Embryonic facial prominence (tissue), 1 donor: Measurements from ENCODE around the gene CNMD.
"Not testable (repeated sequence)": the region's sequence is repeated elsewhere in the genome, so short reads cannot be mapped to it uniquely, and the experiment has no call there.

Experiments used
- DNase-seq: peaks from one replicate; pipeline ENCODE4 v3.0.0-alpha.2; 2016; ENCODE audit errors: extremely low spot score

The CNMD gene

DNA sequence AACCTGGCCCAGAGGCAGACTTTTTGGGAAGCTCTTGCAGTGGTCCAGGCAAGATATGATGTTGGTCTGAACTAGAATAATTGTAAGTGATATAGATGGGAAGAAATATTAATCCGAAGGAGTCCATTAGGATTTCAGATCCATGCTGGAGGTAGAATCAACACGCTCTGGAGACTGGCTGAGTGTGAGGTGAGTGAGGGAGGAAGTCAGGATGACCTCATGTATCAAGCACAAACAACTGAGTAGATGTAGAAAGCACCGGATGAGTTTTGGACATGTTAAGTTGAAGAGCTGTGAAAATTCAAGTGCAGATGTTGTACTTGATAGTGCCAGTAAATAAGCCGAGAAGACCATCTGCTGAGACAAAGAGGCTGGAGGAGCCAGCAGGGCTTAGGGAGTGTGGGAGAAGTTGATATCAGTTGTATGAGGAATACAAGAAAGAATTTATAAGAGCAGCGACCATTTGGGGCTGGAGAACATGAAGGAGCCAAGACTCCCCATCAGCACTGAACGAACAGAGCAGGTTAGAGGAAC, 5.3 kb upstream of the CNMD start:
- DNase-seq = no peak

DNA sequence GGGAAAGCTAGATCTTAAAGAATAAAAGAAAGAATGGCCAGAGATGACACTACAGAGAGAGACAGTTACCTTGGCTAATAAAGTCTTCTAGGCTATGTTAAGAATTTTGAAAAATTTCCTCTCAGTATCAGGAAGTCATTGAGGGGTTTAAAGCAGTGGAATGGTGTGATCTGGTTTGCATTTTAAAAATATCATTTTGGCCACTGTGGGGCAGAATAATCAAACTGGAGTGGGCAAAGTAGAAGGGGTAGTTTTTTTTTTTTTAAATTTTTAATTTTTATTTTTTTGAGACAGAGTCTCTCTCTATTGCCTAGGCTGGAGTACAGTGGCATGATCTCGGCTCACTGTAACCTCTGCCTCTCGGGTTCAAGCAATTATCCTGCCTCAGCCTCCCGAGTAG, 4.4 kb upstream of the CNMD start:
- no peak for DNase-seq

DNA sequence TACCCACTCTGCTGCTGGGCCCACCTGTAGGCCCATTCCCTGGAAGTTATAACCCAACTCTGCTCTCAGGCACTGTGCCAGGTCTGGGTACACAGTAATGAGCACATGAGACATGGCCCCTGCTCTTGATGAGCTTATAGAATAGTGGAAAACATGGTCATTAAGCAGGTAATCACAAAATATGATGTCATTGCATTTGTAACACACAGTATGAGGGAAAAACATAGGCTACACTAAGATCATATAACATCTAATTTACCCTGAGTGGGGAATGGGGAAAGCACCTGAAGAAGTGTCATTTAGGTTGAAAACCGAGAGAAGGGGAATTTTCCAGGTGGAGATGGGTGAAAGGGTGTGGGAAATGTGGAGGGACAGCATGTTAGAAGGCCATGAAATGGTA, 3.9 kb upstream of the CNMD start:
- no peak for DNase-seq

DNA sequence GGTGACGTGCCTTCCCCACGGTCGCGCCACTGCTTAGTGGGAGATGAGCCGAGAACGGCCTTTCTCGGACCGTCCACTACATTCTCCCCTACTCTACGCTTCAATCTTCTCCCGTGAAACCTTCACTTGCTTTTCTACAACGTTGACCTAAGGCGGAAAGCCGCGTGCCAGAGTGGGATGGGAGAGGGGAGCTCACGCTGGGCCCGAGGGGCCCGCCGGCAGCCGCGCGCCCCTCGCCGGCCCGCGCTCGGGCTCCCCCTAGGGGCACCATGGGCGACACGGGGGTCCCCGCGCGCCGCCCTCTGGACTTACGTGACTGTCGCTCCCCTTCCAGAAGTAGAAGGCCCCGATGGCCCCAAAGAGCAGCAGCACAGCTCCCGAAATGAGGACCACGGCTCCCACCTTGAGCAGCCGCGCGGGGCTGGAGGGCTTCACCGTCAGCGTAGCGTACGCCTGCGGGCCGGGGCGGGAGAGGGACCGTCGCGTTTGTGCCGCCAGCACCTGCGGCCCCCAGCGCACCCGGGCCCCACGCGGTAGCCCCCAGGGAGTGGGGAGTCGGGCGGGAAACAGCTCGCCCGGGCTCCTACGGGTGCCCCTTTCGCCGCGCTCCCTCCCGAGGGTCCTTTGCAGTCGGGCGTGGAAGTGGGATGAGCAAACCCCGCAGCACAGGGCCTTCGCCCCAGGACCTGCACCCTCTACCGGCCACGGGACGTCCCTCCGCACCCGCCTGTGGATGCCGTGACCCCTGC, 727 bp downstream of the CNMD start:
- no peak for DNase-seq

DNA sequence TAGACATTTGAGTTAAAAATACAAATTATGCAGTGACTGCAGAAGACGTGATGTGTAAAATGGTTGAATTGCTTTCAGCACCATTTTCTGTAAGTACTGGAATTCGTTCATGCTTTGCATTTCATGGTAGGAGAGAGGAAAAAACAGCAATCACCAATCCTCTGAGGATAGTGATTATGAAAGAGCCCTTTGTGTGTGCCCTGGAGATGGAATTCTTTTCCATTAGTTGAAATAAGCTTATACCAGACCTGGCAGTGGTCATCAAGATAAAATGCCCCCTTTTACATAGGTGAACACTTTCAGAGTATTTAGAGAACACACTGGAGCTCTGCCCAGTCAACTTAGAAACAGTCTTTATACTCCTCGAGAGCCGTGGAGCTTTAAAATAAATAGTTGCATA, 1.7 kb downstream of the CNMD start:
- peak; percentile 49 for DNase-seq

DNA sequence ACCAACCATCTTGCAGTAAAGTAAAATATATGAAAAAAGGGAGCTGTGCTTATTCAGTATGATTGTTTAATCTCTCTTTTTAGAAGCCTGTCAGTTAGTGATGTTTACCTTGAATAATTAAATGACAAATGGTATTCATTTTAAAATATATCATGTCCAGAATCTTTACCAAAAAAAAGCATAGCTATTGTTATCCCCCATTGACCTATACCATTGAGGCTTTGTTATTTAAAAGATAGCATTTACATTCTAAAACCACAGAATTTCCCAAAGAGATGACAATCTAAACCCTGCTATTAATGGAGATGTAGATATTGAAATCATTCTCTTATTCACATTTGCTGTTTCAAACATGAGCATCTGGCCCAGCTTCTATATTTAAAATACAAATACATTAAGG, 2.2 kb downstream of the CNMD start:
- no peak for DNase-seq

DNA sequence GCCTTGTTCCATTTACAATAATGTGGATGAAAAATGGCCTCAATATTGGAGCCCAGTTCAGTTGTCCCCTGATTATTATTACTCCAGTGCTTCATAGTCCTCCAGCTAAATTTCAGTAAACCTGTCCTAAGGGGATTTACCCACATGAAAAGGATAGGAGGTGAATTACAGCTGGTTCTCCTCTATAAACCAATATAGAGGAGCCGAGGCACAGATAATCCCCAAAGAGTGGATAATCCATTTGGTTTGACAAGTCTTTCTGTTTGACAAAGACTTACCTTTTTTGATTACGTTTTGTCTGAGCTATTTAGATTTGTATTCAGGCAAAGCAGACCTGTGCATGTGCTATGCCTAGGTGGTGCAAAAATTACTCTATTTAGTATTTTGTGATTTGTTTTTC, 2.7 kb downstream of the CNMD start:
- DNase-seq = no peak

DNA sequence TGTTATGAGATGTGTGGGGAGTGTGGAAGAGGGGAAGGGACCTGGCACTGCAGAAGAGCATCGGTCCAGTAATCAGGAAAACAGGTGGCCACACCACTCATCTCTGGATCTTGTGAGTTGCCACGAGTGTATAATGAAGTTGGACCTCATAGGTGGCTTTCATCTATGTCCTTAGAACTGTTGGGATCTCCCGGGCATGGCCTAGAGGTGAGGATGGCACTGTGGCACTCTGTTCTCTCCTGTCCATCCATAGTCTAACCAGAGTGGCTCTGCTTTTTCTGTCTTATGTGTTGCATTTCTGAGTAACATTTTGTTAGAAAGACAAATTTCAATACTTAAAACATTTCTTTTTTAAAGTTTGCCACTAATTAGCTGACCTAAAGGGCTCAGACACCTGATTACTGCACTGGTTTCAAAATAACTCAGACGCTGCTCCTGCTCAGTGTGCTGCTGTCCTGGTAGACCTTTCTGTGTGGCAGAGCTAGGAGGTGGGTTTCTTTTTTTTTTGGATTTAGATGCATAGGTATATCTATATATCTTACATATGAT, 5.5 kb downstream of the CNMD start:
- no peak for DNase-seq

DNA sequence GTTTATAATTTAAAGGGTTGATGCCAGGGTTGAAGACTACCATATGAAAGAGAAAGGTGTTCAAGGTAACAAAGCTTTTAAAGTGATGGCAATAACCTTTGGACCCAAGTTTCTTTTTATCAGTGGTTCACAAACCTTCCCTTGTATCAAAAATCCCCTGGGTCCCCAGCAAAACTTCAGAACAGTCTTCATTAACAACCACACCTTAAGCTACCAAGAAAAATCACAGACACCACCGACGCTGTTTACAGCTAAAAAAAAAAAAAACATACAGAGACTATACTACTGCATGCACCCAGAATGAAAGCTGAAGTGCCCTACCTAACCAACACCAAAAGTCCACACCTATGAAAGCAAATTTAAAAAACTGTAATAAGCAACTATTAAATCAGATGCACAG, 13.4 kb downstream of the CNMD start:
- DNase-seq = no peak

DNA sequence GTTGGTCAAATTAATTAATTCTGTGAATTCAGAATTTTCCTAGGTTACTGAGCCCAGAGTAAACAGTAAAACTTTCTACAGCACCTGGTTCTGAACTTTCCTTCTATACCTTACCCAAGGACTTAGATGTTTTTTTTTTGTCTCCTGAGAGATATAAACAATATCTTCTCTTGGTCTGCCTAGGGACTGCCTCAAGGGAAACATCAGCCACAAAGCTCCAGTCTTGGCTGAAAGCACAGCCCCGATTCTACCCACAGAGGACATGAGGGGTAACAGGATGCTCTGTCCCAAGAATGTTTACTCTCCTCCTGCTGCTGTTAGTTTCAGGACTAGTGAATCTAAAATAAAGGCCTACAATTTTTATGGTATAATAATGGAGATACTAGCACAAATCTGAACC, 14.3 kb downstream of the CNMD start:
- DNase-seq = no peak

DNA sequence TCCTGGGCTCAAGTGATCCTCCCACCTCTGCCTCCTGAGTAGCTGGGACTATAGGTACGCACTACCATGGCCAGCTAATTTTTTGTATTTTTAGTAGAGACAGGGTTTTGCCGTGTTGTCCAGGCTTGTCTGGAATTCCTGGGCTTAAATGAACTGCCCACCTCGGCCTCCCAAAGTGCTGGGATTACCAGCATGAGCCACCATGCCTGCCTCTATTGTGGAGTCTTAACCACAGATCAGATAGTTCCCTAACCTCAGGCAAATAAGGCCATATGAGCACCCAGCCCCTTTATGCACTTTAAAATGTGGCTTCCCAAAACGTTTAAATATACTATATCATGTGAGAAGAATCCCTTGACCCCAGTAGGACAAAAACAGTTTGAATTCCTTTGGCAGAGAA, 16.4 kb downstream of the CNMD start:
- no peak for DNase-seq

DNA sequence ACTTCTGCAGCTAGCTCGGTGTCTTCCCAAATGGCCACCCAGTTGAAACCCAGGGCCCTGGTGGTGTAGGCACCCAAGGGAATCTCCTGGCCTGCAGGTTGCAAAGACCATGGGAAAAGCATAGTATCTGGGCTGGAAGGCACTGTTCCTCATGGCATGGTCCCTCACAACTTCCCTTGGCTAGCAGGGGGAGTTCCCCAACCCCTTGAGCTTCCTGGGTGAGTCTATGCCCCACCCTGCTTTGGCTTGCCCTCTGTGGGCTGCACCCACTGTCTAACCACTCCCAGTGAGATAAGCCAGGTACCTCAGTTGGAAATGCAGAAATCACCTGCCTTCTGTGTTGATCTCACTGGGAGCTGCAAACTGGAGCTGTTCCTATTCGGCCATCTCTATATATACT, 18.3 kb downstream of the CNMD start:
- not testable (repeated sequence) for DNase-seq

DNA sequence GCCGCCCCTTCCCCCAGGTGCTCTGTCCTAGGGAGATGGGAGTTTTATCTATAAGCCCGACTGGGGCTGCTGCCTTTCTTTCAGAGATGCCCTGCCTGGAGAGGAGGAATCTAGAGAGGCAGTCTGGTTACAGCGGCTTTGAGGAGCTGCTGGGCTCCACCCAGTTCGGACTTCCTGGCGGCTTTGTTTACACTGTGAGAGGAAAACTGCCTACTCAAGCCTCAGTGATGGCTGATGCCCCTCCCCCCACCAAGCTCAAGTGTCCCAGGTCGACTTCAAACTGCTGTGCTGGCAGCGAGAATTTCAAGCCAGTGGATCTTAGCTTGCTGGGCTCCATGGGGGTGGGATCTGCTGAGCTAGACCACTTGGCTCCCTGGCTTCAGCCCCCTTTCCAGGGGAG, 18.7 kb downstream of the CNMD start:
- DNase-seq = not testable (repeated sequence)

DNA sequence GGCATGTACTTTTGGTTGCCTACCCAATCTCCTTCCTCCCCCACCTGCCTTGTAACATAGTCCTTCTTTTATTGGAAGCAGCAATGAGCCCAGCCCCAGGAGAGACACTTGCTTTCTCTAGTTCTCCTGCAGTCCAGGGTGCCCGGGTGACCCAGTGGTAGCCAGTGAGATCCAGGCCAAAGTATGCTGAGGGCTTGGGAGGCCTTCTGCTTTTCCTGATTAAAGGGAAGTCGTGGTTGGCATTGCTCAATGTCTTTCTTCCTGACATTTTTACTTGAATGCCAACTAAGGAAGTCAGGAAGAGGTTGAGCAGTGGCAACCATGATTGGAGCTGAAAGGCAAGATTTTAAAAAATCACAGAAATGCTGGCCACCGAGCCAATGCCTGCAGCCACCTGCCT, 25.7 kb downstream of the CNMD start:
- DNase-seq = no peak

DNA sequence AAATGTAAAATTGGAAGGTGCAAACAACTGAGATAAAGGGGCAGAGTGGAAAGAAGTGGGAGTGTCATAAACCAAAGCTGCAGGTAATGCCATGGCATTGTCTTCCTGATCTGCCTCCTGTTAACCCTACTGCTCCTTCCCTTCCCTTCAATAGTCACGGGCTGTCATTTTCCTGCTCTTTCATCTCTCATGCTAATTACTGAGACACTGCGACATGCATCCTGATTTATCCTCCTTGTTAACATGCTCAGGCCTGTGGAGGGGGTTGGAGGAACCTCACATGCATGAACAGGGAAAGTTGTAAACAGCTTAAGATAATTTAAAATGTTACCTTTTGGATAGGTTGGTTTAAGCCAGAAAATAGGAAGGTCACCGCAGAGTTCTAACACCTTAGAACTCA, 27.2 kb downstream of the CNMD start:
- DNase-seq = no peak

DNA sequence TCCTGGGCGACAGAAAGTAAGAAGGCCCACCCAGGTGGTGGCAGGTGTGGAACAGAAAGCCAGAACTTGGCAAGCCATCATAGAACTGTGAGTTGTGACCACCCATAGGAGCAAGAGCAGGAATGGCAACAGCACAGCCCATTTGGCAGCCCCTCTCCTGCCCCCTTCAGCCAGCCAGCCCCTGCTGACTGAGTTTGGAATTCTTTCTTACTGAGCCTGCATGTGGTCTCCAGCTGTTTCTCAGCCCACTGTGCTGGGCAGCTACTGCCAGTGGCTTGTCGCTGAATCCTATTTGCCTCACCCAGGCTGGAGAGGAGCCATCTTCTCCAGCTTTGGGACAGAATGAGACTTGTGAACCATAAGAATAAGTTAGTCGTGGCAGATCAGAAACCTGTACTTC, 28.3 kb downstream of the CNMD start:
- no peak for DNase-seq

DNA sequence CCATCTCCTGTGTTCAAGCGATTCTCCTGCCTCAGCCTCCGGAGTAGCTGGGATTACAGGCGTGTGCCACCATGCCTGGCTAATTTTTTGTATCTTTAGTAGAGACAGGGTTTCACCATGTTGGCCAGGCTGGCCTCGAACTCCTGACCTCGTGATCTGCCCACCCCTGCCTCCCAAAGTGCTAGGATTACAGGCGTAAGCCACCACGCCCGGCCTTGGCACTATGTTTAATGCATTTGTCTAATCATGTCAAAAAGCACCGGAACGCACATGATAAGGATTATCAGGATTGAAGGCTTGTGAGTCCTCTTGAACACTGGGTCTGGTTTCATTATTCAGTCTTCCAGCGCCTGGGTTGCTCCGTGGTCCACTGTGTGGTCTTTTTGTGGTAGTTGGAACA, 31.4 kb downstream of the CNMD start:
- not testable (repeated sequence) for DNase-seq

DNA sequence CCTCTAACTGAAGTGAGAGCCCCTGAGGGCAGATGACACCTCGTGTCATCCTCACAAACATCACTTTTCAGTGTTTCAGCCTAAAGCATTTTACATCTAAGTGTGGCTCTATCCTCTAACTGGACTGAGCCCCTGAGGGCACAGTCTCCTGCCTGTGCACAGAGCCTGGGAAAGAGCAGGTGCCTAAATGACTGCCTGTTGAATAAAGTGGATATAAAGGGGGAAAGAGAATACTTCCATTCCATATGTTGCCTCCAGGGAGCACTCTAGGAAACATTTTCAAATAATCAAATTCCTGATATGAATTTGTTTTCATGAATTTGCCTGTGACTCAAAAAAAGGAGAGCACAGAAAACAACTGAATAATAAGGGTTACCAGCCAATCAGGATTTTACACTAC, 32.2 kb downstream of the CNMD start:
- DNase-seq = no peak

DNA sequence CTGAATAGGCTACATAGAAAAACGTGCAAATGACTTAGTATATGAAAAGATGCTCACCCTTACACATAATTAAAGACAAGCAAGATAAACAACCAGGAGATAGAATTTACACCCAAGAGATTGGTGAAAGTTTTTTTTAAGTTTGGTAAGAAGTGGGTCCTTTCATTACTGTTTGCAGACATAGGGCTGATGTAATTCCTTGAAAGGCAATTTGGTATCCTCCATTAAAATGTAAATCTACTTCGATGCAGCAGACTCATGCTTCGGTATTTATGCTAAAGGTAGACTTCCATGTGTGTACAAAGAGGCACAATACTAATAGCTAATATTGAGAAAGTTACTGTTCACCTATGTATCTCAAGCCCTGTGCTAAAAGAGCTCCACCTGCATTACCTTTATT, 33.5 kb downstream of the CNMD start:
- DNase-seq = no peak

DNA sequence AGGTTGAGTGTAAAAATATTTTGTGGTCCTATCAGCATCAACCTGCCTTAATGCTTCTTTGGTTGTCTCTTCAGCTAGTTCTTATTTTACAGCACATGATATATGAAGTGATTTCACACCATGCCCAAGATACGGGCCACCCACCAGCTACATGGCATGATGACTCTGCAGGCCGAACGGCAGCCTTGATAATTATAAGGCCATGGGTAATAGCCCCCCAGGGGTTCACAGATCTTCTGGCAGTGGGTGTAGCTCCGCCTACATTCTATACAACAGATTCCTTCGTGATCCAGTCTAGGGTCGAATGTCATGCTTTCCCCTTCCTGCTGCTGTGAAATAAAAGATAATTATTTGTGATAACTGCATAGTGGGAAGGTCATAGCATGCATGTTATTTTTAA, 36.1 kb downstream of the CNMD start:
- DNase-seq = no peak

DNA sequence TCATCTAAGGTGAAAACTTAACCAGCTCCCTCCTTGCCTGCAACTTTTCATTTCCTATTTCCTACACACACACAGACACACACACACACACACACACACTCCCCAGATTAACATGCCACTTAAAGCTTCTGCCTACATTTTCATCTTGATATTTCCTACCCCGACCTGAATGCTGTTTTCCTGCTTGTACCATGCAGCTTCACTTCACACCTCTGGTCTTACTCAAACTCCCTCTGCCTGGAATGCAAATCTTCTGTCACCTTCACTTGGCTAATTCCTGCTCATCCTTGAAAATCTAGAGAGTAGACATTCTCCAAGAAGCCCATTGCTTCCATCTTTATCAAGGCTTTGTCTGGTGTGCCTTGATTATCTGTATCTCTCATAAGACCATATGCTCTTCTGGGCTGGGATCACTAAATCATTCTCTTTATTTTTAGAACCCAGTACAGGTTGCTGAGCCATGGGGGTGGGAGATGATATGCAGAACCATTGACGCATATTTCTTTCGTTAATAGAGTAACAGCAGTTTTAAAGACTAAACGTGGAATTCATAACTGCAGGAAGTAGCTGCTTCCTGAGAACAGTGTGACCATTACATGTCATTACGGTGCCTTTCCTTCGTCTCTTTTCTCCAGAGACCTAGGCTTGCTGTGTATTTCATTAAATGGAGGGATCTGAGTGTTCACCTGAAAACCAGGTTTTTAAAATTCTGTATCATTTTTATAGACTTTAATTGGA, 37.7 kb downstream of the CNMD start:
- DNase-seq = no peak

DNA sequence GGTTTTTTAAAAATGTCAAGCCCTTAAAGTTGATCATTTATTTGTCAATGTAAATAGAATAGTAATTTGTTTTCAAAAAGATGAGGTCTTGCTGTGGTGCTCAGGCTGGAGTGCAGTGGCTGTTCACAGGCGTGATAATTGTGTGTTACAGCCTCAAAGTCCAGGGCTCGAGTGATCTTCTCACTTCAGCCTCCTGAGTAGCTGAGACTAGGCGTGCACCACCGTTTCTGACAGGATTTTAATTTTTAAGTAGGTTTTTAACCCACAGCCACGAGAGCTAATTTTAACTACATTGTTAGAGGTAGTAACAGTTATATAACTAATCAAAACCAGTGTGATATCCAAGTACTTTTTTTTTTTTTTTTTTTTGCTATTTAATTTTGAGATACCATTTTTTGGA, 43.1 kb downstream of the CNMD start:
- no peak for DNase-seq

DNA sequence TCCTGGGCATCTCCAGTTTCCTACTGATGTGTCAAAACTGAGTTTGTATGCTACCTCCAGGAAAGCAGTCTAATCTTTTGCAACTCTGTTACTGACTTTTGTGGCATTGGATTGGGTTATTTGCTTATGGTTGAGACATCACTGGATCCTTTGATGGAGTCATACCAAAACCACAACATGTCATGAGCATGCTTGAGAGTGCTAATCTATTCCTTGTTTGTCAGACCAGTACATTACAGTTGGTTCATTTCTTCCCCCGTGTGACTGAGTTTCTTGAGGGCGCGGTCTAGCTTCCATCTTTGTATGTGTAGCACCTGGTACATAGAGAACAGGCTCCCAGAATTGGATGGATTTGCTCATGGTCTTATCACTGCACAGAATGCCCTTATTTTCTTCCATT, 43.8 kb downstream of the CNMD start:
- no peak for DNase-seq
